DOHH2 (cell line): ENCODE results near the gene CELF1.

Source experiments
- H3F3A ChIP-seq: fragments of 200-600 bp; sonication (generic), shearing (Covaris generic); 2 replicates; pipeline ENCODE4 v1.6.0; 2016; ENCODE audit warnings: antibody characterized with exemption, mild to moderate bottlenecking; ENCODE audit not compliant: control insufficient read depth, insufficient read depth
- H3K27ac ChIP-seq: fragments of 200-600 bp; sonication (generic); 2 replicates; pipeline ENCODE4 v1.5.1; 2014; ENCODE audit warnings: low read depth, mild to moderate bottlenecking, low read length, moderate library complexity
- H3K27me3 ChIP-seq: fragments of 200-600 bp; sonication (generic); 2 replicates; pipeline ENCODE4 v1.6.1; 2014; ENCODE audit warnings: mild to moderate bottlenecking, low read length, mixed read lengths; ENCODE audit not compliant: control insufficient read depth
- H3K36me3 ChIP-seq: fragments of 200-600 bp; sonication (generic); 2 replicates; pipeline ENCODE4 v1.6.1; 2014; ENCODE audit warnings: mild to moderate bottlenecking, low read length, moderate library complexity, mixed read lengths; ENCODE audit not compliant: control insufficient read depth
- H3K4me1 ChIP-seq: fragments of 200-600 bp; sonication (generic); 2 replicates; pipeline ENCODE4 v1.6.1; 2014; ENCODE audit warnings: mild to moderate bottlenecking, low read length, mixed read lengths; ENCODE audit not compliant: control insufficient read depth
- H3K4me2 ChIP-seq: fragments of 200-600 bp; sonication (generic); 2 replicates; pipeline ENCODE4 v1.6.0; 2014; ENCODE audit warnings: mild to moderate bottlenecking, low read length, moderate library complexity
- H3K4me3 ChIP-seq: fragments of 200-600 bp; sonication (generic); 2 replicates; pipeline ENCODE4 v1.5.1; 2014; ENCODE audit warnings: mild to moderate bottlenecking, low read length, mixed read lengths
- H3K79me2 ChIP-seq: fragments of 200-600 bp; sonication (generic); 2 replicates; pipeline ENCODE4 v1.6.1; 2014; ENCODE audit warnings: mild to moderate bottlenecking, low read length, mixed read lengths; ENCODE audit not compliant: control insufficient read depth
- H3K9me2 ChIP-seq: fragments of 200-600 bp; sonication (generic); replicated peaks from 2 replicates; pipeline ENCODE4 v1.6.1; 2014; ENCODE audit warnings: mild to moderate bottlenecking, low read length, mixed read lengths; ENCODE audit not compliant: control insufficient read depth
- H3K9me3 ChIP-seq: fragments of 200-600 bp; sonication (generic); 2 replicates; pipeline ENCODE4 v1.6.1; 2014; ENCODE audit warnings: antibody characterized with exemption, low read length, mixed read lengths; ENCODE audit not compliant: control insufficient read depth, insufficient read depth
- H4K20me1 ChIP-seq: fragments of 200-600 bp; sonication (generic); 2 replicates; pipeline ENCODE4 v1.6.0; 2014; ENCODE audit warnings: low read depth, mild to moderate bottlenecking, antibody characterized with exemption, low read length, moderate library complexity; ENCODE audit not compliant: control insufficient read depth, insufficient read depth
- EZH2phosphoT487 ChIP-seq: fragments of 200-600 bp; sonication (generic); IDR thresholded peaks from 2 replicates; pipeline ENCODE4 v1.6.1; 2017; ENCODE audit warnings: borderline replicate concordance, mild to moderate bottlenecking, antibody characterized with exemption, low read length, moderate library complexity, mixed read lengths
- TF ChIP-seq, protein P1 (sequence below): fragments of 200-600 bp; sonication (generic); IDR thresholded peaks from one replicate; pipeline ENCODE4 v1.5.1; 2014; ENCODE audit warnings: antibody characterized with exemption, mild to moderate bottlenecking, low read depth, low read length; ENCODE audit not compliant: poor library complexity, severe bottlenecking

The CELF1 gene

DNA sequence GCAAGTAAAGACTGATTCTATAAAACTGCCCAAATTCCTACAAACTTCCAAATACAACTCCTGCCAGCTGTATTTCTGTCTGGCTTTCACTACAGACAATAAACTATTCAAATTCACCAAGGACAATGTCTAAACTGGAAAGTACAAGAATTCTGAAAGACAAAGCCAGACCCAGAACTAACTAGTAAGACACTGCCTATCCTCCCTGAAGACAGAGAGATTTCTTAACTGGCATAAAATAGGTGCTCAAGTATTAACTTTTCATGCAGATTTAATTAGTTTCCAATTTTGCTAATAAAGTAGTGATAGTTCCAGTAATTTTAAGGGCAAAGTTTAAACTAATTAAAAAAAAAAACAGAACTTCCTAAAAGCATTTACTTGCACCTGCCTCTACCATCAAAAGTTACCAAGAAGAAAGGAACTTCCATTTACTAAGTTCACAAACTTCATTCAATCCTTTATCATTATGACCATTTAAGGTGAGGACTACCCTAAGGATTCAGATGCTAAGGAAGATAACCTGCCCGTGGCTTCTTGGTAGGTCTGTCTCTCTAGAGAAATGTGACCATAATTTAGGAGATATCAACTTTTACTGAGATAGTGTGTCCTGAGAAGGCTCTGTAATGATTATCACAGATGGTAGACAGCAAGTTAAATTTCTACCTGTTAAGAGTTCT lies 45.2 kb downstream of the CELF1 start:
- Histone ChIP-seq H3K4me1 (peaks cover 35% of the 10 kb centered on the region), H4K20me1 (peaks cover 26% of the 10 kb centered on the region), H3K4me2 (no peak overlapping the region), H3K27ac (no peak overlapping the region), H3K9me2 (no peaks in the 10 kb centered on the region), H3K36me3 (peaks cover 55% of the 10 kb centered on the region), H3F3A (peaks cover 3% of the 10 kb centered on the region; the same call in 1 of the 2 replicates), H3K9me3 (no peaks in the 10 kb centered on the region), H3K27me3 (no peaks in the 10 kb centered on the region), H3K4me3 (no peak overlapping the region), H3K79me2 (peaks cover 100% of the 10 kb centered on the region)
- TF ChIP-seq, protein P1, sequence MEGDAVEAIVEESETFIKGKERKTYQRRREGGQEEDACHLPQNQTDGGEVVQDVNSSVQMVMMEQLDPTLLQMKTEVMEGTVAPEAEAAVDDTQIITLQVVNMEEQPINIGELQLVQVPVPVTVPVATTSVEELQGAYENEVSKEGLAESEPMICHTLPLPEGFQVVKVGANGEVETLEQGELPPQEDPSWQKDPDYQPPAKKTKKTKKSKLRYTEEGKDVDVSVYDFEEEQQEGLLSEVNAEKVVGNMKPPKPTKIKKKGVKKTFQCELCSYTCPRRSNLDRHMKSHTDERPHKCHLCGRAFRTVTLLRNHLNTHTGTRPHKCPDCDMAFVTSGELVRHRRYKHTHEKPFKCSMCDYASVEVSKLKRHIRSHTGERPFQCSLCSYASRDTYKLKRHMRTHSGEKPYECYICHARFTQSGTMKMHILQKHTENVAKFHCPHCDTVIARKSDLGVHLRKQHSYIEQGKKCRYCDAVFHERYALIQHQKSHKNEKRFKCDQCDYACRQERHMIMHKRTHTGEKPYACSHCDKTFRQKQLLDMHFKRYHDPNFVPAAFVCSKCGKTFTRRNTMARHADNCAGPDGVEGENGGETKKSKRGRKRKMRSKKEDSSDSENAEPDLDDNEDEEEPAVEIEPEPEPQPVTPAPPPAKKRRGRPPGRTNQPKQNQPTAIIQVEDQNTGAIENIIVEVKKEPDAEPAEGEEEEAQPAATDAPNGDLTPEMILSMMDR: no peak

DNA sequence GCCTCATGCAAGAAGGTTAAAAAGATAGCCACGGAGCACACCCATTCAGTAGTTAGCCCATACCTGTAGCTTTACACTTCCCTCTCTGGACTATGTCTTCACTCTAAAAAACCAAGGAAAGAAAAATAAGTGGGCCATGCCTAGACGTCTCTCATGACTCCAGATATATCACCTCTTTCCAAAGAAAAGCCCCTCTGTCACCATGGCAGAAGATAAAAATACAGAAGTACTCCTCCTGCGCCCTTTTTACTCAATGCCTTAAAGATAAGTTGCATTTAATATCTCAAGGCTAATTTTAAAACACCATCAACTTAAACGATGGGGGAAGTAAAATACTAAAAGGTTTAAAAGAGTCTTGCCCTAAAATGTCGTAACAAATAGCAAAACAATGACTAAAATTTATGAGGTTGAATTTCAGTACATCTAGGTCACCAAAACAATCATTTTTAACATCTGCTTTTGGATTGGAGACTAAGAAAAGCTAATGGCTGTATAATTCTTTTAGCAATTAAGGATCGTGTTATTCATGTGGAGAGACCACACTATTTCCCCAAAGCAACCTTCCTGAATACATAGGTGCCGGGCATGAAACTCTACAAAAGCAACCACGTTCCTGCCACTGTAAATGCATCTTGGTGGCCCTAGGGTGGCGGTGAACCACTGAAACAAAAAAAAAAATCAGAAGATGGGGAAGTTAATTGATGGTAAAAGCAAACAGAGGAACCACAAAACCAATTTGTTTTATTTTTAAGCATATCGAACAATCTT lies 46.0 kb downstream of the CELF1 start:
- H4K20me1 ChIP-seq: peaks cover 30% of the 10 kb centered on the region

DNA sequence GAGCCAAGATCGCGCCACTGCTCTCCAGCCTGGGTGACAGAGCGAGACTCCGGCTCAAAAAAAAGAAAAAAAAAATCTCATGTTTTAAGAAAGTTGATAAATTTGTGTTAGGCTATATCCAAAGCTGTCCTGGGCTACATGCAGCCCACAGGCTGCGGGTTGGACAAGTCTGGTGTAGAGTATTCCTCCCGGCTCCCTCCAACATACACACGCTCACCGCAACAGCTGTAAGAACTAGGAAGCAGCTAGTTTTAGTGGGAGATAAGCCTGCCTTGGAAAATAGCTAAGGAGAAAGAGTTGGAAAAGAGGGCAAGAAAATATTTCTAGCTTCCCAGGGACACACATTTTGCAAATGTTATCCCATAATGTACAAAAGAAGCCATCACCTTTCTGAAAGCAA lies 46.6 kb downstream of the CELF1 start:
- Histone ChIP-seq H3K4me1 (peaks cover 32% of the 10 kb centered on the region), H4K20me1 (peaks cover 31% of the 10 kb centered on the region)

More for the DNA sequence above, 46.0 kb downstream of the CELF1 start:
- H3K27ac ChIP-seq: no peak overlapping the region
- no peak for TF ChIP-seq EZH2phosphoT487
- TF ChIP-seq, protein P1: no peak
- H3K36me3 ChIP-seq: peaks cover 58% of the 10 kb centered on the region
- no peaks in the 10 kb centered on the region for H3K9me2 ChIP-seq
- no peaks in the 10 kb centered on the region for H3K27me3 ChIP-seq
- H3F3A ChIP-seq: peaks cover 3% of the 10 kb centered on the region; the same call in 1 of the 2 replicates
- no peaks in the 10 kb centered on the region for H3K9me3 ChIP-seq
- H3K4me1 ChIP-seq: peaks cover 32% of the 10 kb centered on the region
- H3K4me3 ChIP-seq: no peak overlapping the region
- H3K79me2 ChIP-seq: peaks cover 99% of the 10 kb centered on the region
- H3K4me2 ChIP-seq: no peak overlapping the region

More for the DNA sequence above, 46.6 kb downstream of the CELF1 start:
- Histone ChIP-seq H3K4me3 (no peak overlapping the region), H3K9me3 (no peaks in the 10 kb centered on the region), H3K27ac (no peak overlapping the region), H3K27me3 (no peaks in the 10 kb centered on the region), H3K79me2 (peaks cover 99% of the 10 kb centered on the region), H3K9me2 (no peaks in the 10 kb centered on the region), H3K36me3 (peaks cover 56% of the 10 kb centered on the region), H3F3A (peaks cover 3% of the 10 kb centered on the region; the same call in 1 of the 2 replicates), H3K4me2 (no peak overlapping the region)
- TF ChIP-seq, protein P1: no peak
- TF ChIP-seq EZH2phosphoT487: no peak
